H1 (cell line): ENCODE results near the gene SHROOM2. TPM values are rescaled to one million over a fixed set of nuclear protein-coding genes. Genes with fewer than 3 reads are reported as not detected.

Experiments used
- CTCF ChIA-PET: fragments of 300-600 bp; sonication (Branson Sonifier 250); formaldehyde crosslinking; loops from one replicate; lab custom pipeline; 2021; ENCODE audit not compliant: partially characterized antibody; lab: Charles Lee
- POLR2A ChIA-PET: fragments of 300-600 bp; sonication (Branson Sonifier 250); formaldehyde crosslinking; loops from one replicate; lab custom pipeline; 2021; ENCODE audit warnings: inconsistent platforms; ENCODE audit not compliant: partially characterized antibody; lab: Charles Lee
- DNase-seq, 2 experiments: peaks; one replicate each; pipeline versions ENCODE4 v3.0.0 to v3.0.0-alpha.2; 2010 to 2022; ENCODE audit warnings: low spot score in 2 of 2, low read depth in 1 of 2, mixed read lengths in 1 of 2
- FAIRE-seq: peaks from 2 replicates; lab custom pipeline; 2011; peaks lifted over from hg19 to GRCh38; lab: Jason Lieb, UNC
- H2AFZ ChIP-seq: 2 replicates; pipeline ENCODE4 v1.8.1; 2012; ENCODE audit warnings: low read length, inconsistent platforms
- H2AK5ac ChIP-seq: 2 replicates; pipeline ENCODE4 v1.6.1; 2013; ENCODE audit warnings: low read depth, low read length
- H2BK120ac ChIP-seq: replicated peaks from 2 replicates; pipeline ENCODE3; 2013; ENCODE audit warnings: low read depth, low read length, inconsistent platforms
- H2BK12ac ChIP-seq: 2 replicates; pipeline ENCODE4 v1.6.1; 2013; ENCODE audit warnings: low read depth, low read length
- H2BK15ac ChIP-seq: 2 replicates; pipeline ENCODE4 v1.6.1; 2013; ENCODE audit warnings: low read length
- H2BK20ac ChIP-seq: 2 replicates; pipeline ENCODE4 v1.6.1; 2013; ENCODE audit warnings: low read length
- H2BK5ac ChIP-seq: 2 replicates; pipeline ENCODE4 v1.6.1; 2013; ENCODE audit warnings: low read depth, low read length
- H3K14ac ChIP-seq: 2 replicates; pipeline ENCODE4 v1.6.1; 2013; ENCODE audit warnings: inconsistent platforms; ENCODE audit not compliant: insufficient read length
- H3K18ac ChIP-seq: 2 replicates; pipeline ENCODE4 v1.6.1; 2013; ENCODE audit warnings: low read length; ENCODE audit errors: extremely low read depth
- H3K23ac ChIP-seq: 2 replicates; pipeline ENCODE4 v1.6.1; 2013; ENCODE audit warnings: inconsistent platforms; ENCODE audit not compliant: insufficient read length
- H3K23me2 ChIP-seq: 2 replicates; pipeline ENCODE4 v1.6.1; 2013; ENCODE audit warnings: low read depth, low read length
- H3K27ac ChIP-seq: 2 replicates; pipeline ENCODE4 v1.6.1; 2011; ENCODE audit warnings: low read depth, low read length, inconsistent platforms
- H3K27me3 ChIP-seq, 4 experiments: replicated peaks in 1 of 4; 1 replicate in 1 of 4; 2 replicates in 3 of 4; pipeline versions ENCODE4 v1.6.1 to v1.8.1; 2011 to 2013; ENCODE audit warnings: low read length in 3 of 4, mild to moderate bottlenecking in 3 of 4, inconsistent platforms in 2 of 4, mixed read lengths in 2 of 4, moderate library complexity in 1 of 4; ENCODE audit not compliant: control insufficient read depth in 3 of 4, insufficient read depth in 3 of 4; ENCODE audit errors: extremely low read depth in 1 of 4
- H3K36me3 ChIP-seq, 4 experiments: 2 replicates each; pipeline versions ENCODE4 v1.6.1 to v1.8.1; 2011 to 2013; ENCODE audit warnings: mild to moderate bottlenecking in 4 of 4, low read length in 3 of 4, moderate library complexity in 2 of 4, control low read depth in 1 of 4, inconsistent platforms in 1 of 4; ENCODE audit not compliant: insufficient read depth in 4 of 4, control insufficient read depth in 2 of 4
- H3K4ac ChIP-seq: replicated peaks from 2 replicates; pipeline ENCODE3; 2013; ENCODE audit warnings: low read length, low read depth, mixed read lengths, inconsistent platforms; ENCODE audit not compliant: insufficient read length
- H3K4me1 ChIP-seq, 4 experiments: replicated peaks in 1 of 4; 1 replicate in 1 of 4; 2 replicates in 3 of 4; pipeline versions ENCODE4 v1.6.1 to v1.8.1; 2011 to 2013; ENCODE audit warnings: low read length in 3 of 4, inconsistent platforms in 2 of 4, mixed read lengths in 1 of 4; ENCODE audit not compliant: insufficient read depth in 4 of 4, control insufficient read depth in 3 of 4
- H3K4me2 ChIP-seq, 2 experiments: 2 replicates each; pipeline versions ENCODE4 v1.6.1 to v1.8.1; 2011 to 2013; ENCODE audit warnings: low read depth in 2 of 2, low read length in 2 of 2, control low read depth in 1 of 2, inconsistent platforms in 1 of 2, mild to moderate bottlenecking in 1 of 2; ENCODE audit not compliant: insufficient read depth in 1 of 2
- H3K4me3 ChIP-seq, 4 experiments: fragments of 200-600, 300-600 bp in 1 of 4; sonication (generic), shearing (Covaris generic), sonication (Bioruptor Twin) in 1 of 4; 2 replicates each; pipeline versions ENCODE4 v1.5.1 to v1.8.1; 2011 to 2016; ENCODE audit warnings: low read length in 4 of 4, low read depth in 3 of 4, control low read depth in 2 of 4, inconsistent platforms in 2 of 4, mild to moderate bottlenecking in 2 of 4, mixed read lengths in 1 of 4, moderate library complexity in 1 of 4; ENCODE audit not compliant: insufficient read depth in 2 of 4; ENCODE audit errors: extremely low read depth in 1 of 4
- H3K56ac ChIP-seq: replicated peaks from 2 replicates; pipeline ENCODE3; 2013; ENCODE audit warnings: low read depth, mild to moderate bottlenecking, mixed read lengths, low read length, inconsistent platforms; ENCODE audit not compliant: insufficient read length
- H3K79me1 ChIP-seq: 2 replicates; pipeline ENCODE4 v1.6.1; 2013; ENCODE audit warnings: low read depth, low read length, control low read depth
- H3K79me2 ChIP-seq, 2 experiments: 2 replicates each; pipeline versions ENCODE4 v1.6.1 to v1.8.1; 2012 to 2013; ENCODE audit warnings: low read length in 2 of 2, mild to moderate bottlenecking in 2 of 2, inconsistent platforms in 1 of 2; ENCODE audit not compliant: insufficient read depth in 2 of 2, control insufficient read depth in 1 of 2
- H3K9ac ChIP-seq, 4 experiments: replicated peaks in 1 of 4; 1 replicate in 1 of 4; 2 replicates in 3 of 4; pipeline versions ENCODE4 v1.6.1 to v1.8.1; 2011 to 2013; ENCODE audit warnings: low read depth in 3 of 4, low read length in 3 of 4, control low read depth in 2 of 4, mild to moderate bottlenecking in 2 of 4, moderate library complexity in 2 of 4, inconsistent platforms in 1 of 4; ENCODE audit errors: extremely low read depth in 1 of 4
- H3K9me3 ChIP-seq, 2 experiments: 2 replicates each; pipeline versions ENCODE4 v1.6.1 to v1.8.1; 2012 to 2013; ENCODE audit warnings: mild to moderate bottlenecking in 2 of 2, moderate library complexity in 2 of 2, control low read depth in 1 of 2, inconsistent platforms in 1 of 2, low read depth in 1 of 2, low read length in 1 of 2, mixed read lengths in 1 of 2; ENCODE audit not compliant: insufficient read depth in 2 of 2
- H4K20me1 ChIP-seq, 2 experiments: replicated peaks in 1 of 2; 2 replicates each; pipeline versions ENCODE3 to v1.8.1; 2011 to 2013; ENCODE audit warnings: inconsistent platforms in 2 of 2, low read length in 2 of 2, mild to moderate bottlenecking in 1 of 2; ENCODE audit not compliant: insufficient read depth in 2 of 2, control insufficient read depth in 1 of 2
- H4K5ac ChIP-seq: 2 replicates; pipeline ENCODE4 v1.6.1; 2013; ENCODE audit warnings: low read length, low read depth, mixed read lengths, inconsistent platforms; ENCODE audit not compliant: insufficient read length
- H4K8ac ChIP-seq: 2 replicates; pipeline ENCODE4 v1.8.0; 2013; ENCODE audit warnings: mild to moderate bottlenecking, moderate library complexity, low read length, inconsistent platforms; ENCODE audit not compliant: insufficient read depth; ENCODE audit errors: extremely low read depth
- H4K91ac ChIP-seq: replicated peaks from 2 replicates; pipeline ENCODE3; 2013; ENCODE audit warnings: low read length, mixed read lengths, inconsistent platforms; ENCODE audit not compliant: insufficient read length
- BACH1 ChIP-seq: IDR thresholded peaks from 2 replicates; pipeline ENCODE4 v1.6.1; 2012; ENCODE audit warnings: low read length, improper control_type of control experiment
- CTCF ChIP-seq, 3 experiments: IDR thresholded peaks; 1 replicate in 2 of 3; 2 replicates in 1 of 3; pipeline versions ENCODE4 v1.5.1 to v1.6.1; 2011; ENCODE audit warnings: low read length in 3 of 3, mild to moderate bottlenecking in 3 of 3, inconsistent platforms in 2 of 3, low read depth in 1 of 3, moderate library complexity in 1 of 3; ENCODE audit not compliant: insufficient read depth in 1 of 3; ENCODE audit errors: control extremely low read depth in 1 of 3
- RAD21 ChIP-seq, 2 experiments: IDR thresholded peaks in 1 of 2; conservative IDR thresholded peaks in 1 of 2; 2 replicates each; pipeline ENCODE4 v1.6.1; 2011; ENCODE audit warnings: low read depth in 2 of 2, low read length in 2 of 2, improper control_type of control experiment in 1 of 2, inconsistent platforms in 1 of 2, mild to moderate bottlenecking in 1 of 2, moderate library complexity in 1 of 2
- RNF2 ChIP-seq: fragments of 200-900, 300-1000 bp; sonication (generic); IDR thresholded peaks from 2 replicates; pipeline ENCODE4 v1.7.1; 2016; ENCODE audit warnings: borderline replicate concordance, low read depth, mild to moderate bottlenecking, antibody characterized with exemption, low read length; ENCODE audit not compliant: poor library complexity, severe bottlenecking; ENCODE audit errors: missing control alignments
- SIN3A ChIP-seq, 2 experiments: IDR thresholded peaks in 1 of 2; conservative IDR thresholded peaks in 1 of 2; 2 replicates each; pipeline ENCODE4 v1.6.1; 2011 to 2012; ENCODE audit warnings: low read length in 2 of 2, improper control_type of control experiment in 1 of 2, low read depth in 1 of 2, mild to moderate bottlenecking in 1 of 2
- SIRT6 ChIP-seq: IDR thresholded peaks from one replicate; pipeline ENCODE4 v1.7.1; 2012; ENCODE audit warnings: low read length, inconsistent platforms
- WGBS, 2 experiments: shearing (Covaris generic) in 1 of 2; methylation state at CpG; one replicate each; pipeline versions ENCODE4 v1.1.6 to v1.1.7; 2013 to 2015; ENCODE audit warnings: low lambda C conversion rate in 2 of 2, mixed read lengths in 2 of 2, inconsistent platforms in 1 of 2, low coverage in 1 of 2, missing lambda C conversion rate in 1 of 2; ENCODE audit not compliant: insufficient replicate concordance in 2 of 2, insufficient coverage in 1 of 2, insufficient read length in 1 of 2; ENCODE audit errors: extremely low coverage in 1 of 2, missing lambda C conversion rate in 1 of 2; 5-methylcytosine and 5-hydroxymethylcytosine counted together
- polyA plus RNA-seq, 7 experiments: library from polyadenylated mRNA; depleted of rRNA in 3 of 7; stranded (reverse) in 5 of 7; unstranded in 2 of 7; fragments of >200 nt in 5 of 7; fragments of 200-250 nt in 2 of 7; gene quantifications; 1 replicate in 5 of 7; 2 replicates in 1 of 7; 4 replicates in 1 of 7; pipeline versions ENCODE4 v1.2.1 to v1.2.3, GENCODE V29; 2011 to 2013; ENCODE audit warnings: missing spikeins in 2 of 7, mixed read lengths in 2 of 7
- total RNA-seq: library from RNA; stranded (reverse); fragmentation: NEBNext Ultra II Directional; extraction: Animal tissue kit (Norgen Biotek cat#: 25700); gene quantifications from 2 replicates; pipeline ENCODE4 v1.2.1, GENCODE V29; 2021

SHROOM2 gene
- total and polyA plus RNA-seq, 2 of the 8 experiments (the other 6 are each of a cell fraction or from before 2014, with no cell fraction given) = 3.4 to 14.2 TPM

DNA sequence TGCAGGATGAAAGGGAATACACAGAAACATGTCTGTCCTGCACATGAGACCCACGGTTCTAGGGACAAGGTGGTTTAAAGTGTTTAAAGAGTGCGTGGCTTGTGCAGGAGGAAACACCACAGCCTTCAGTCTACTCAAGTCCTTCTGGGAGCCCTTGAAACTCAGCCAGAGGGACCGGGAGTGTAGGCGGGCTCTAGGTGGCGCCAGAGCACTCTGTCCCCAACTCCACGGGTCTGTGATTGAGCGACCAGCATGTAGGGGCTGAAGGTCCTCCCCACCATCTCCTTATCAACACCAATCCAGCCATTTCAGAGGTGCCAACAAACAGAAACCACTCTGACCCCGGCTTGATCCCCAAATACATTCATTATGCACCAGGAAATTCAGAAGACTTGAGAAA is 98.9 kb downstream of the SHROOM2 start:
- no peak overlapping the region for H4K8ac ChIP-seq
- H3K27me3 ChIP-seq = no peaks in the 10 kb centered on the region
- no peak overlapping the region for H3K27ac ChIP-seq
- H3K4me2 ChIP-seq = no peak overlapping the region
- H2BK12ac ChIP-seq = no peak overlapping the region
- no peak overlapping the region for H2AFZ ChIP-seq
- H3K23me2 ChIP-seq = no peaks in the 10 kb centered on the region
- no peak overlapping the region for H2AK5ac ChIP-seq
- no peak overlapping the region for H2BK15ac ChIP-seq
- no peaks in the 10 kb centered on the region for H3K79me1 ChIP-seq
- no peak overlapping the region for H3K23ac ChIP-seq
- CTCF ChIA-PET = interaction anchor here (0.7 to 1.0 kb wide), 4 partner anchors 15 to 107 kb away, joined by 3 to 4 read pairs (median 4); no protein-coding TSS in a partner anchor
- H4K91ac ChIP-seq = no peak overlapping the region
- H3K4me3 ChIP-seq = no peak overlapping the region
- no peaks in the 10 kb centered on the region for H3K9me3 ChIP-seq
- 25% methylated on average over 6 of the region's 8 CpGs; no CpG with 5 or more reads in 1 of the 2 experiments for WGBS, 2 experiments
- no peaks in the 10 kb centered on the region for H3K4me1 ChIP-seq
- no peak overlapping the region for H3K56ac ChIP-seq
- no peak overlapping the region for H2BK120ac ChIP-seq
- H3K9ac ChIP-seq = no peak overlapping the region
- no peak overlapping the region for H4K5ac ChIP-seq
- FAIRE-seq = peak; percentile 80
- TF ChIP-seq SIN3A (conservative IDR thresholded peaks at IDR 0.05 in 1 of 2, IDR thresholded peaks at IDR 0.05 in 1 of 2; ENCODE audit: low read depth in 1 of 2, low read length in 2 of 2) (no peak), CTCF (IDR thresholded peaks at IDR 0.05; ENCODE audit: control extremely low read depth in 1 of 3, insufficient read depth in 1 of 3, low read depth in 1 of 3, low read length in 3 of 3) (peak; percentile 64 to 76 (median 68)), BACH1 (no peak), SIRT6 (no peak), RAD21 (IDR thresholded peaks at IDR 0.05 in 1 of 2, conservative IDR thresholded peaks at IDR 0.05 in 1 of 2; ENCODE audit: low read depth in 2 of 2, low read length in 2 of 2) (peak; percentile 70 to 80), RNF2 (no peak)
- H3K79me2 ChIP-seq = no peaks in the 10 kb centered on the region; a peak in 1 of 4 replicates
- no peak overlapping the region for H3K14ac ChIP-seq
- H2BK20ac ChIP-seq = no peak overlapping the region
- H2BK5ac ChIP-seq = no peak overlapping the region
- H4K20me1 ChIP-seq = no peaks in the 10 kb centered on the region
- no peaks in the 10 kb centered on the region; a peak in 1 of 8 replicates for H3K36me3 ChIP-seq
- no peak overlapping the region for H3K18ac ChIP-seq
- peak in 1 of 2 experiments; percentile 69 for DNase-seq
- POLR2A ChIA-PET = no interaction called here
- H3K4ac ChIP-seq = no peak overlapping the region
